Esophagus muscularis mucosa (tissue), 4 donors: ENCODE measurements around the gene MMP17. TPM values are rescaled to one million over a fixed set of nuclear protein-coding genes. Genes with fewer than 3 reads are reported as not detected.

Source experiments
- DNase-seq: peaks from one replicate; pipeline ENCODE4 v3.0.0-alpha.2; 2017; ENCODE audit errors: extremely low spot score
- H3K27ac ChIP-seq, 4 donors: fragments of 200-600 bp; sonication (generic); replicated peaks in 1 of 4; 1 replicate in 3 of 4; 2 replicates in 1 of 4; pipeline ENCODE4 v1.5.1; 2016 to 2019; ENCODE audit warnings: mild to moderate bottlenecking in 1 of 4
- H3K27me3 ChIP-seq, 4 donors: fragments of 200-600 bp; sonication (generic); one replicate each; pipeline versions ENCODE4 v1.5.1 to v1.6.0; 2016 to 2019
- H3K36me3 ChIP-seq, 4 donors: fragments of 200-600 bp; sonication (generic); one replicate each; pipeline ENCODE4 v1.5.1; 2016 to 2019
- H3K4me1 ChIP-seq, 4 donors: fragments of 200-600 bp; sonication (generic); one replicate each; pipeline ENCODE4 v1.5.1; 2016 to 2019
- H3K4me3 ChIP-seq, 4 donors: fragments of 200-600 bp; sonication (generic); 1 replicate in 2 of 4; 2 replicates in 2 of 4; pipeline ENCODE4 v1.5.1; 2016 to 2019; ENCODE audit warnings: mild to moderate bottlenecking in 4 of 4, moderate library complexity in 1 of 4
- H3K9me3 ChIP-seq, 4 donors: fragments of 200-600 bp; sonication (generic); 1 replicate in 3 of 4; 2 replicates in 1 of 4; pipeline ENCODE4 v1.5.1; 2016 to 2019
- CTCF ChIP-seq, 3 experiments: fragments of 200-600 bp in 2 of 3; fragments of 450-650 bp in 1 of 3; sonication (generic) in 2 of 3; IDR thresholded peaks; one replicate each; pipeline ENCODE4 v1.5.1; 2017 to 2019; ENCODE audit warnings: antibody characterized with exemption in 3 of 3, mild to moderate bottlenecking in 2 of 3, moderate library complexity in 1 of 3
- EP300 ChIP-seq: sonication (generic); formaldehyde crosslinking; IDR thresholded peaks from one replicate; pipeline ENCODE4 v1.6.1; 2017; ENCODE audit warnings: antibody characterized with exemption
- POLR2A ChIP-seq: fragments of 450-650 bp; IDR thresholded peaks from one replicate; pipeline ENCODE4 v1.6.1; 2017; ENCODE audit warnings: antibody characterized with exemption, moderate library complexity, mild to moderate bottlenecking, low read depth
- POLR2AphosphoS5 ChIP-seq, 2 donors: sonication (generic); formaldehyde crosslinking; IDR thresholded peaks; one replicate each; pipeline ENCODE4 v1.6.1; 2017; ENCODE audit warnings: antibody characterized with exemption in 2 of 2
- whole genome bisulfite sequencing: methylation state at CpG from one replicate; pipeline ENCODE4 v1.1.5; 2018; 5-methylcytosine and 5-hydroxymethylcytosine counted together
- intact Hi-C: fragments of 100-400 bp; cut with DNase I; formaldehyde crosslinking; loops from one replicate; pipeline ENCODE4 v1.15.1; 2023
- total RNA-seq, 4 donors: library from RNA; depleted of rRNA; stranded (reverse); fragments of >200 nt; gene quantifications; one replicate each; pipeline versions ENCODE4 v1.1.0 to v1.2.1, GENCODE V29; 2016

Gene MMP17
- total RNA-seq, 4 donors from 2014 or later, result 2.5 to 5.8 (median 5.1) TPM

DNA sequence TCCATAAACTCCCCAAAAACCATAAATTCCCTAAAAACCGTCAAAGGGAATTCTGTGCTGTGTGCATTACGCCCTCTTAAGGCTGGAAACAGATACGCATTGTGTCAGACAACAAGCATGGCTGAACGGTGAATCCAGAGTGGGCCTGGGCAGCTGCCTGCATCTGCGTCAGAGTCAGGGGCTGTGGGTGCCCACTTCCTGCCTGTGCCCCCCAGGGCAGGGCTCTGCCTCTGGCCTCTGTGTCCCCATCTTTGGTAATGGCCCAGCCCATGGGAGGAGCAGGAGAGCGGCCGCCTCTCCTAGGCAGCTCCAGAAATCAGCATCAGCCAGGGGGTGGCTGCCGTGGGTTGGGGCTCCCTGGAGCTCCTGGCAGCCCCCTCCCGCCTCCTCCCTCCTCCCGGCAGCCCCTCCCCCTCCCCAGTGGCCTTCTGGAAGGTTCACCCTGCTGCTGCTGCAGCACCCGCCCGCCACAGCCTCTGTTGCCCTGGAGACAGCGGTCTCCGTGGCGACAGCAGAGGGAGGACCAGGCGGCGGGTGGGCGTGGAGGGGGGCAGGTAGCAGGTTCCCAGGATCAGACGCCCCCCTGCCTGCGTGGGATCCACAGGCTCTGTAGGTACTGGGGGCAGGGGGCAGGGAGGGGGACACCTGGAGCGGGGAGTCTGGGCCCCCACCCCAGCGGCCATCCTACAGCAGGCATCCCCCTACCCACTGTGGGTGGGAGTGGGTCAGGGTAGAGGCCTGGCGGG is 5.9 kb downstream of the MMP17 start:
- Histone ChIP-seq H3K36me3 (no peaks in the 10 kb centered on the region), H3K9me3 (no peaks in the 10 kb centered on the region), H3K4me3 (no peak overlapping the region), H3K27me3 (peaks cover 0 to 93% (median 34%) of the 10 kb centered on the region in 4 donors), H3K27ac (no peak overlapping the region), H3K4me1 (peaks cover 16 to 43% (median 33%) of the 10 kb centered on the region in 4 donors)
- 90% methylated on average over 2 of the region's 23 CpGs for WGBS
- intact Hi-C loops, result no loop called here
- no peak for DNase-seq
- TF ChIP-seq EP300 (no peak), POLR2A (no peak), POLR2AphosphoS5 (IDR thresholded peaks at IDR 0.05) (no peak), CTCF (IDR thresholded peaks at IDR 0.05) (no peak)

GRCh38 chr12:131834798-131835615 is 6.8 kb downstream of the MMP17 start:
- H3K36me3 ChIP-seq, result no peaks in the 10 kb centered on the region
- H3K9me3 ChIP-seq, result no peaks in the 10 kb centered on the region
- no peak overlapping the region for H3K27ac ChIP-seq
- no peak for DNase-seq
- no peak overlapping the region for H3K4me3 ChIP-seq
- no peak for TF ChIP-seq CTCF (IDR thresholded peaks at IDR 0.05)
- TF ChIP-seq POLR2AphosphoS5 (IDR thresholded peaks at IDR 0.05), result no peak
- TF ChIP-seq EP300, result no peak
- TF ChIP-seq POLR2A, result no peak
- intact Hi-C loops, result no loop called here
- peaks cover 12 to 34% (median 24%) of the 10 kb centered on the region in 4 donors for H3K4me1 ChIP-seq
- H3K27me3 ChIP-seq, result peaks cover 0 to 87% (median 27%) of the 10 kb centered on the region in 4 donors
- 72% methylated on average over 17 of the region's 20 CpGs for WGBS

DNA sequence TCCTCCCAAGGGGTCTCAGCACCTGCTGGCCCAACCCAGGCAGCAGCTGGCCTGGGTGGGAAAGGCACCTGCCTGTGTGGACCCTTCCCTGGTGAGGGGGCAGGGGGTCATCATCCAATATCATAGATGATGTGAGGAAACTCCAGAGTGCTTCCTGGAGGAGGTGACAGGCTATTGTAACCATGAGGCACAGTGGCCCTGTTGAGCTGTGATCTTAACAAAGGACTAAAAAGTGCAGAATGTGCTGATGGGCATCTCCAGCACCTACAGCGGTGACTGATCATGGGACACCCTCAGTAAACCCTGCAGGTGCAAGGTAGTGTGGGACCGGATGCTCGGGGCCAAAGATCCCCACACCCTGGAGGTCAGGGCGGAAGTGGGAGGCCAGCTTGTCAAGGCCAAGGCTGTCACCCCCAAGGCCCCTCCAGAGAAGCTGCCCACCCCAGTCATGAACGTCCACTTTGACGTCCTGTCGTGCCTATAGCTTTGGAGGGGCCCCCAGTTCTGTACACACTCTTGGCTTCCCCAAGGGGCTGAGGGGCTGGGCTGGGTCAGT is 7.5 kb downstream of the MMP17 start:
- H3K9me3 ChIP-seq, result no peaks in the 10 kb centered on the region
- peaks cover 0 to 80% (median 22%) of the 10 kb centered on the region in 4 donors for H3K27me3 ChIP-seq
- no peak for TF ChIP-seq CTCF (IDR thresholded peaks at IDR 0.05)
- TF ChIP-seq POLR2AphosphoS5 (IDR thresholded peaks at IDR 0.05), result no peak
- no peak for TF ChIP-seq EP300
- TF ChIP-seq POLR2A, result no peak
- no CpG with 5 or more reads among the region's 7 CpGs for WGBS
- H3K4me1 ChIP-seq, result peaks cover 5 to 27% (median 17%) of the 10 kb centered on the region in 4 donors
- intact Hi-C loops, result no loop called here
- no peak overlapping the region for H3K27ac ChIP-seq
- peaks cover 0 to 2% (median 0%) of the 10 kb centered on the region in 4 donors for H3K36me3 ChIP-seq
- no peak for DNase-seq
- no peak overlapping the region for H3K4me3 ChIP-seq

- DNase-seq, result no peak
- peaks cover 0 to 7% (median 0%) of the 10 kb centered on the region in 4 donors for H3K36me3 ChIP-seq
- intact Hi-C loops, result no loop called here
- no peak overlapping the region for H3K27ac ChIP-seq
- H3K4me3 ChIP-seq, result no peak overlapping the region
- TF ChIP-seq EP300 (no peak), CTCF (IDR thresholded peaks at IDR 0.05) (peak in 1 of 3 experiments; percentile 19)
- 52% methylated on average over 2 of the region's 3 CpGs for WGBS
- H3K4me1 ChIP-seq, result peaks cover under 1 to 22% (median 12%) of the 10 kb centered on the region in 4 donors
- no peaks in the 10 kb centered on the region for H3K9me3 ChIP-seq
- peaks cover 0 to 75% (median 21%) of the 10 kb centered on the region in 4 donors for H3K27me3 ChIP-seq
Measured at GRCh38 chr12:131836193-131836592, 8.0 kb downstream of the MMP17 start.
